ENCODE data around the gene NAV2.

Gene NAV2

DNA sequence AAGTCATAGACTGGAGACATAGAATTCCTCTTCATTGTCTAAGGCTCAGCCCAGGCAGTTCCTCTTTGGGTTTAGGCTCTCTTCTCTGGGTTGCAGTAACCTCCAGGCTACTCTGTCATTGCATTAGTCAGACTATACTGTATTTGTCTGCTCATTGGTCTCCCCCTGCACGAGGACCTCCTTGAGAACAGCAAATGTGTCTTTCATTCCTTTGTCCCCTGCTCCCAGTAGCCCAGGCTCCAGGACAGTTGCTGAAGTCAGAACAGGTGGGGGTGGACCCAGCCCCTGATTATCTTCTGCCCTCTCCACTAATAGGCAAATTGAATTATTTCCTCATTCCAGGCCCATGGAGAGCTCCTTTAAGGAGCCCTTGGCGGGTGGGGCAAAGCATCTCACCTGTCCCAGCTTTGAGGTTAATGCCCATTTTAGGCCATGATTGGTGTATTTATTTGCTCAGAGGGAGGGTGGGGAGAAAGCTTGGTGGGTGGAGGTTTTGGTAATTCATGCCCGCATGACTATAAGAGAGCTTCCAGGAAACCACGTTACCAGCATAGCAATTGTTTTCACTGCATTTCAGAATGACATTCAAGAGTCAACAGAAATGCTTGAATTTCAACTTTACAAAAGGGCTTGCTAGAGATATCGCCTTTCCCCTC, 40.9 kb downstream of the NAV2 start:
- DNase-seq: no peak

- DNase-seq: no peak
Measured at GRCh38 chr11:19756675-19757475, 44.2 kb downstream of the NAV2 start.

DNA sequence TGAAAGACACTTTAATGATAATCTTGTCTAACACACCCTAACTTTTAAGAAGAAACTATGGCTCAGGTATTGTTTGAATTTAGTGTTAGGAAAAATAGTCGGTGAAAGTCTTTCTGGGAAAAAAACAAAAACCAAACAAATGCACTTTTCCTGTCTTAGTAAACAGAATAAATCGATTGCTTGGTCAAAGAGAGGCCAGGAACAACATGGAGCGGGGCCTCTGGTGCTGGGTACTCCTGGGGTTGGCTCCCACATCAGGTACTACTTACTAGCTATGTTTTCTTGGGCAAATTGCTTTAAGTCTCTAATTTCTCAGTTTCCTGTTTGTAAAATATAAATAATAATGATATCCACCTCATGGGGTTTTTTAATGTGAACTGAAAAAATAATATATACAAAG, 46.8 kb downstream of the NAV2 start:
- no peak for DNase-seq

DNA sequence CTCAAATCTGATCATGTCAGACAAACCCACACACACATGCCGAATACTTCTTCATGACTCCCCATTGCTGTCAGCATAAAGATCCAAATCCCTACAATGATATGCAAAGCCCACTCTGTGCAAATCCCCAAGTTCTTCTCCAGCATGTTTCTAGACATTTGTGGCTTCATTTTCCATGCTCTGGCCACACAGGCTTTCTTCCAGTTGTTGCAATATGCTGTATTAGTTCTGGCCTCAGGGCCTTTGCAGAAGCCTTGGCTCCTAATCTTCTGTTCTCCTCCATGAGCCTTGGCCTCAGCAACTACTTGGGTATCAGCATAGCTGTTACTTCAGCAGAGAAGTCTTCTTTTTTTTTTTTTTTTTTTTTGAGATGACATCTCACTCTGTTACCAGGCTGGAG, 49.6 kb downstream of the NAV2 start:
- DNase-seq: no peak

DNA sequence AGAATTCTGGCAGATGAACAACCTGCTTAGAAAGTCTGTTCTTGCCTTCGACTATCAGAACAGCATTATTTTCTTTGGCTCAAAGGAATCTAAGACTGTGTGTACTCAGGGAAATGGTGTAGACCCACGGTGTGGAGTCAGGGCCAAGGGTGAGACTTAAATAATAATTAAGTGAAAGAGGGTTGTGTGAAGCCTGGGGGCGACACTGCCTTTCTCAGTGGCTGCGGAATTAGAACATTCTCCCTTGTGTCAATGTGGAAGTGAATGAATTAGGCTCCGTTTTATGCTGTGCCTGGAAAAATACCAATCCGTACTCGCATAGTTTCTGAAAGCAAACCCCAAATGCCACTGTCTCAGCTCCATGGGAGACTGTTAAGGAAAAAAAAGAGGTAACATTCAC, 50.7 kb downstream of the NAV2 start:
- DNase-seq: no peak

GRCh38 chr11:19766206-19766605, 53.6 kb downstream of the NAV2 start:
- DNase-seq: no peak

- DNase-seq: no peak
Measured at GRCh38 chr11:19766810-19767209, 54.2 kb downstream of the NAV2 start.

DNA sequence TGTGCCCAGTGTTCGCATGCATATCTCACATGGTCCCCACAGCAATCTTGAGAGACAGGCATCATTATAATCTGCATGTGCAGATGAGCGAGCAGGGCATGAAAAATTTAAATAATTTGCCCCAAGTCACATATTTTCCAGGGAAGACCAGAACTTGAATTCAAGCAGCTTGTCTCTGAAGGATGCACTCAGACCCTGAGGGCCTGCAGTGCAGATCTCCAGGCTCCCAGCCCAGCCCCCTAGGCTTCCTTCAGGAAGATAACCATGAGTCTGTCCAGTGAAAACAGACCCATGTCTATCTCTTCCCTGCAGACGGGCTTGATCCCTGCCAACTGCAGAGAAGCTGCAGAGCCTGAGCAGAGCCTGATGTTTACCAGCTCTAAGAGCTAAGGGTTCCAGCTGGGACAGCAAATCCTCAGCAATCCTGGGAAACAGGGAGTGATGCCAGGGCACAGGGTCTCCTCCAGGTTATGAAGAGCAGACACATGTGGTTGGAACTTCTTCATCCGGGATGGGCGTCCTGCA, 55.1 kb downstream of the NAV2 start:
- DNase-seq: no peak

- no peak for DNase-seq
Measured at GRCh38 chr11:19768197-19768596, 55.6 kb downstream of the NAV2 start.

GRCh38 chr11:19768815-19769214, 56.2 kb downstream of the NAV2 start:
- DNase-seq: no peak

DNA sequence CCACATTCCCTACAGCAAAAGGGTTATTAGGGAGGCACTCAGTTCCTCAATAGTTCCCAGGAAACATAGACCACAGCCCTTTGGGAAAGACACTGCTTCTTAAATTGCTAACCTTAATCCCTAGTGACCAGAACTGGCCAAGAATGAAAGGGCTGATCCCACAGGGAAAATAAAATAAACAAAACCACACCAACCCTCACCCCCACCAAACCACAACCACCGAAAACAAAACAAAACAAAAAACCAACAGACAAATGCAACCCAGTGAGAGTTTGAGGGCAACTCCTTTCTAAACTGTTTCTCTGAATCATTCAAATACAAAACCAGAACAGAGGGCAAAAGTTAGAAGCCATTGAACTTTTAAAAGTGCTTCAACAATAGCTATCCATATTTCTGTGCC, 57.2 kb downstream of the NAV2 start:
- no peak for DNase-seq

- no peak for DNase-seq
Measured at GRCh38 chr11:19770277-19770676, 57.6 kb downstream of the NAV2 start.

DNA sequence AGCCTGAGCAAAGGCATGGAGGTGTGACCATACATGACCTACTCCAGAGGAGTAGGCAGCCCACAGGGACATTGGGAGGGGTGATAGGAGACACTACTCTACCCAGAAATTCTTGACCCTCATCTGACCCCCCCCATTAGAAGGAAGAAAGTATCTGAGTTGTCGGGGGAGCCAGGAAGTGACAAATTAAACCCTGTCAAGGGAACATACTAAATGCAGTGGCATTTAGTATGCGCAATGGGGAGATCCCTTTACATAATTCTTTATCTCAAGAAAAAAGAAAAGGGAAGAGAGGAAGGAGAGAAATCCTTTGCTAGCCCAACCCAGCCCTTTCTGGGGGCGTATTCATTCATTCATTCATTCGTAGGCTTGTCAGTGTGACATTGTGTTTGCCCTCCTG, 58.8 kb downstream of the NAV2 start:
- DNase-seq: no peak

DNA sequence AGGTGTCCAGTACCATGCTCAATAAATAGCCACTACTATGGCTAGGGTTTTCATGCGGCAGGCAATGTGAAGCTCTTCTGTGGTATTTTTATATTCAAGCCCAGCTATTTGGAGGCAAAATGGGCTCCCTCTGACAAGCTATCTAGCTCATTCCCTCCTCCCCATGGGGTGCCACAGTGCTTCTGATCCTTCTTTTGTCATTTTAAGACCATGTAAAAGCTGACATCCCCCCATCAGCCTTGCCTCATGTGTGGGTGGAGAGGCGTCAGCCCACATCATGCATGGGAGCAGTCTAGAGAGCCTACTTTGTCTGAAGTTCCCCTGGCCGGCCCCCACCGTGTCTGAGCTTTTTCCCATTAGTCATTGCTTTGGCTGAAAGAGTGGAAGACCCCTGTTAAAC, 59.8 kb downstream of the NAV2 start:
- no peak for DNase-seq

DNA sequence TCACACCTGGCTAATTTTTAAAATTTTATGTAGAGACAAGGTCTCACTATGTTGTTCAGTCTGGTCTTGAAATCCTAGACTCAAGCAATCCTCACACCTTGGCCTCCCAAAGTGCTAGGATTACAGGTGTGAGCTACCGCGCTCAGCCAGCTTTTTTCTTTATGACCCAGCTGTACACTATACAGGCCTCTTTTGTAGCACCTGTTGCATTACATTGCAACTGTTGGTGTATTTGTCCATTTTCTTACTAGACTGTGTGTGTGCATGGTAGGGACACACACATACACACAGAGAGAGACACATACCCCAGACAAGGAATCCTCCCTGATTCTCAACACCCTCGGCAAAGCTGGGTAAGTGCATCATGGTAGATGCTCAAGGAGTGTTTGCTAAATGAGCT, 61.7 kb downstream of the NAV2 start:
- DNase-seq: no peak

DNA sequence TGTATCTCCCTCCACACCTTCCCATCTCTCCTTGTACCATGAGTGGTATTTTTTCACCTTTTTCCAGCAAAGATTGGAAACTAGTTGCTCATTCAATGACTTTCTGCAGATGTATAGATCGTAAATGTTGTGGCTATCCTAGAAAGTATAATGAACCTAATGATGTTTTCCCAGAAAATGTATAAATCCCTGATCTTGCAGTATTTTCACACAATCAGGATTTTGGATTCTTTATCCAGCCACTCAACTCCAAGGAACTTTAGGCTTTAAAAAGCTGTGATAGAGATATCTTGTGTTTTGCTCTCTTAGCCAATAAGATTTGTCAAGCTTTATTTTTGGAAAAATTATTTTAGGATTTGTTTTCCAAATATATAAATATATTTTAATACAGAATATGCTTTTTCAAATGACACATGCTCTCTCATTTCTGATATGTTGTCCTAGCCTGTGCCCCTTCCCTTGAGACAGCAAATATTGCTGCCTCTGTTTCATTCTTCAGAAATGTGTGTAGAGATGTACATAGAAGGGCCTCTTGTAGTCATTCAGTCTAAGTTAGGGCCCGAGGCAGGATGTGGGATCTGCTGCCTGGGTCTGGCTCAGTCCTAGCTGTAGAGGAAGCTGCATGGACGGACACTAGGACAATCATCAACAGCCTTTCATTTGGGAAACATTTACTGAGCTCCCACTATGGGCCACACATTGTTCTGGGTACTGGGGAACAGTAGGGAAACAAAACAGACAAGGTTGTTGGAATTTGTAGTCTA, 62.4 kb downstream of the NAV2 start:
- DNase-seq: no peak

- no peak for DNase-seq
Measured at GRCh38 chr11:19775622-19776021, 63.0 kb downstream of the NAV2 start.

DNA sequence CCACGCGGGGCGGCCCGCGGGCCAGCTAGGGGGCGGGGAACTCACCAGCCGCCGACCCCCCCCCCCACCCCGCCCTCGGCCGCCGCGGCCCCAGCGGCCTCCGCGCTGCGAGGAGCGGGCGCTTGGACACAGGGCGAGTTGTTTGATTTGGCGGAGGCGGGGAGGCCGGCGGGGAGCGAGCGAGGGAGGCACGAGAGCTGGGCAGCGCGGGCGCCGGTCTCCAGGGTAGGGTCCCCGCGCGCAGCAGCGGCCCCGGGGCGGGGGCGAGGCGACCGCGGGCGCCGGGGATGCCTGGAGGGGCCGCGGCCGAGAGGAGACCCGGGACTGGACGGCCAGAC, 64.4 kb downstream of the NAV2 start:
- DNase-seq: no peak

DNA sequence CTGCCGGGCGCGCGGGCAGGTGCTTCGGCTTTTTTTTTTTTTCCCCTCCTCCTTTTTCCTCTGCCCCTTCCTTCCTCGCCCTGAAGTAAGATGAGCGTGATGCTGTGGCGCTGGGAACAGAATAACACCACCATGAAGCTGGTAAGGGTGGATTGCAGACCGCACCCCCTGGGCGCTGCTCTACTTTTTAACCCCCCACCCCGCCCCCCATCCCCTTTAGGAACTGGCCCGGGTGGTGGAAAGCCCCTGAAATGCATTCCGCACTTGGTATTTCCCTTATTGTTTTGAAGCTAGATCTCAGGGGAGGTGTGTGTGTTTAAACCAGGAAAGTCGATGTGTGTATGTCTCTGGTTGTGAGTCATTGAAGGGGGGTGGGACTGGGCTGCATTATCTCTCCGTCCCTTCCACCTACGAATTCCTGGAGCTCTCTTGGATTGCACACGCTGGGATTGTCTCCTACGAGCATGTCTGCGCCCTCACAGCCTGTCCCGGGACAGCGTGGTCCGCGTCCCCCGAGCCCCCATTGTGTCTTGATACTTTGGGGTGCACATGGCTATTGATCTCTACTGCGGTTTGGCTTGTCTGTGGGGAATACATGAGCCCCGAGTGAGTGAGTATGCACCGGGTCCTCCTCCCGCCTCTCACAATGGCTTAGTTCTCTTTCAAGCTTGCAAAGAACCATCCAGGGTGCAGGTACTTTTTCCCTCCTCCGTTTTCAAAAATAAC, 64.9 kb downstream of the NAV2 start:
- no peak for DNase-seq

- DNase-seq: no peak
Measured at GRCh38 chr11:19779740-19780139, 67.1 kb downstream of the NAV2 start.

GRCh38 chr11:19781351-19781750, 68.7 kb downstream of the NAV2 start:
- no peak for DNase-seq

GRCh38 chr11:19785265-19785664, 72.6 kb downstream of the NAV2 start:
- no peak for DNase-seq

GRCh38 chr11:19786644-19787043, 74.0 kb downstream of the NAV2 start:
- no peak for DNase-seq
